SU-DHL-6 (cell line): ENCODE measurements around the gene MREG.

Experiments
- EZH2phosphoT487 ChIP-seq: fragments of 200-600 bp; sonication (generic), shearing (Covaris generic); conservative IDR thresholded peaks from 2 replicates; pipeline ENCODE4 v1.6.1; 2018; ENCODE audit warnings: mild to moderate bottlenecking, antibody characterized with exemption, low read length, moderate library complexity, mixed read lengths
- TF ChIP-seq, protein P1 (sequence below): fragments of 200-600 bp; sonication (generic); IDR thresholded peaks from one replicate; pipeline ENCODE4 v1.5.1; 2017; ENCODE audit warnings: antibody characterized with exemption, mild to moderate bottlenecking, low read length, moderate library complexity; ENCODE audit not compliant: insufficient read depth, poor library complexity, severe bottlenecking

DNA sequence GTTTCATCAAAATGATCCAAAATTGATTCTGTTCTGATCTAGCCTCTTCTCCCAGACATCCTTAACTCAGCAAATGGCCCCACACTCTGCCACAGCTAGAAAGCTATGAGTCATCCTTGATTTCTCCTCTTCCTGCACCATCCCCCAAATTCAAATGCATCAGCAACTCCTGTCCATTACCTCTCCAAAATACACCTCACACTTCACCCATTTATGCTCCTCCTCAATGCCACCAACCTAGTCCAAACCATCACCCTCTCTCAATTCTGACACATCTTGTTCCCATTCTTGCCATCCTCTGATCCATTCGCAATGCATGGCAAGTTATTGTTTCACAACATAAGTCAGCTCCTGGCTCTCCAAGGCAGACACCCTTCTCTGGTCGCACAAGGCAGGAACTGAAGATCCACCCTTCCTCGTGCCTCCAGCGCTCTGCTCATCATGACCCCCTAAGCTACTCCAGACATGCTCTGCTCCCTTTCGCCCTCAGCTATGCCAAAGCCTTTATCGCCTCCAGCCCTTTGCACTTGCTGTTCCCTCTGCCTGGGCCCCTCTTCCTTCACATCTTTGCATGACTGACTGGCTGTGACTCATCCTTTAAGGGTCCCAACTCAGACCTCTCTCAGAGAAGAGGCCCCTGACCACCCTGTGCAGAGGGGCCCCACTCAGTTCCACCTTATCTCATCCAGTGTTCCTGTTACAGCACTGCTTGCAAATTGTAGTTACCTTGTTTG lies 83.6 kb downstream of the MREG start:
- TF ChIP-seq, protein P1, sequence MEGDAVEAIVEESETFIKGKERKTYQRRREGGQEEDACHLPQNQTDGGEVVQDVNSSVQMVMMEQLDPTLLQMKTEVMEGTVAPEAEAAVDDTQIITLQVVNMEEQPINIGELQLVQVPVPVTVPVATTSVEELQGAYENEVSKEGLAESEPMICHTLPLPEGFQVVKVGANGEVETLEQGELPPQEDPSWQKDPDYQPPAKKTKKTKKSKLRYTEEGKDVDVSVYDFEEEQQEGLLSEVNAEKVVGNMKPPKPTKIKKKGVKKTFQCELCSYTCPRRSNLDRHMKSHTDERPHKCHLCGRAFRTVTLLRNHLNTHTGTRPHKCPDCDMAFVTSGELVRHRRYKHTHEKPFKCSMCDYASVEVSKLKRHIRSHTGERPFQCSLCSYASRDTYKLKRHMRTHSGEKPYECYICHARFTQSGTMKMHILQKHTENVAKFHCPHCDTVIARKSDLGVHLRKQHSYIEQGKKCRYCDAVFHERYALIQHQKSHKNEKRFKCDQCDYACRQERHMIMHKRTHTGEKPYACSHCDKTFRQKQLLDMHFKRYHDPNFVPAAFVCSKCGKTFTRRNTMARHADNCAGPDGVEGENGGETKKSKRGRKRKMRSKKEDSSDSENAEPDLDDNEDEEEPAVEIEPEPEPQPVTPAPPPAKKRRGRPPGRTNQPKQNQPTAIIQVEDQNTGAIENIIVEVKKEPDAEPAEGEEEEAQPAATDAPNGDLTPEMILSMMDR, result no peak
- no peak for TF ChIP-seq EZH2phosphoT487
